Prostate gland (tissue), 2 donors: ENCODE measurements around the gene TMEM59.

ENCODE experiments used
- CTCF ChIP-seq, 4 experiments: fragments of 200-600 bp in 2 of 4; fragments of 450-650 bp in 2 of 4; sonication (generic) in 2 of 4; IDR thresholded peaks; 1 replicate in 3 of 4; 2 replicates in 1 of 4; pipeline ENCODE4 v1.5.1; 2016 to 2019; ENCODE audit warnings: antibody characterized with exemption in 4 of 4, mild to moderate bottlenecking in 2 of 4, moderate library complexity in 2 of 4
- POLR2A ChIP-seq: fragments of 450-650 bp; IDR thresholded peaks from one replicate; pipeline ENCODE4 v1.6.1; 2016; ENCODE audit warnings: antibody characterized with exemption, mild to moderate bottlenecking

GRCh38 chr1:54041806-54042205, 11.2 kb downstream of the TMEM59 start:
- TF ChIP-seq CTCF (IDR thresholded peaks at IDR 0.05) (no peak), POLR2A (no peak)
